Activated naive CD8-positive, alpha-beta T cell treated with anti-CD3 and anti-CD28 coated beads for 36 hours (primary cell): ENCODE results near the gene RINT1. TPM values are rescaled to one million over a fixed set of nuclear protein-coding genes. Genes with fewer than 3 reads are reported as not detected.
"Not testable (repeated sequence)": the region's sequence is repeated elsewhere in the genome, so short reads cannot be mapped to it uniquely, and the experiment has no call there.

Source experiments
- DNase-seq: peaks from one replicate; pipeline ENCODE4 v3.0.0; 2021
- H3K27ac Mint-ChIP-seq: one replicate; pipeline ENCODE4 v1.8.0; 2022; ENCODE audit warnings: mild to moderate bottlenecking, moderate library complexity, mixed read lengths
- H3K27me3 Mint-ChIP-seq: one replicate; pipeline ENCODE4 v1.8.0; 2022; ENCODE audit warnings: mild to moderate bottlenecking, mixed read lengths
- H3K36me3 Mint-ChIP-seq: one replicate; pipeline ENCODE4 v1.8.0; 2021; ENCODE audit warnings: mild to moderate bottlenecking, mixed read lengths
- H3K4me1 Mint-ChIP-seq: one replicate; pipeline ENCODE4 v1.8.0; 2021; ENCODE audit warnings: mixed read lengths
- H3K4me3 Mint-ChIP-seq: one replicate; pipeline ENCODE4 v1.8.0; 2022; ENCODE audit warnings: mild to moderate bottlenecking, moderate library complexity, mixed read lengths
- H3K9me3 Mint-ChIP-seq: one replicate; pipeline ENCODE4 v1.8.0; 2022; ENCODE audit warnings: mixed read lengths
- total RNA-seq, 2 experiments: library from RNA; stranded (reverse); gene quantifications; one replicate each; pipeline ENCODE4 v1.2.3, GENCODE V29; 2021

RINT1 gene
- total RNA-seq: 10 to 100 TPM; 29.7 to 31.2 TPM

- peak; percentile 91 for DNase-seq
- Mint-ChIP-seq H3K27ac (peak within 1 kb of the TSS; percentile 90), H3K27me3 (no peaks in the 10 kb centered on the region), H3K4me1 (peaks cover 17% of the 10 kb centered on the region), H3K36me3 (peaks cover 9% of the 10 kb centered on the region), H3K4me3 (peak within 1 kb of the TSS; percentile 83), H3K9me3 (no peaks in the 10 kb centered on the region)
These were observed at the start of gene RINT1 for GRCh38 chr7:105531792-105532671. RINT1 (plus strand) TSS chr7:105532201; CDS start chr7:105532316, 115 bp downstream.

GRCh38 chr7:105487579-105488571 lies 44.1 kb upstream of the RINT1 start:
- Mint-ChIP-seq H3K9me3 (no peaks in the 10 kb centered on the region), H3K27me3 (no peaks in the 10 kb centered on the region), H3K27ac (no peak overlapping the region)

GRCh38 chr7:105489409-105489808 lies 42.6 kb upstream of the RINT1 start:
- Mint-ChIP-seq H3K27me3 (no peaks in the 10 kb centered on the region), H3K9me3 (no peaks in the 10 kb centered on the region), H3K4me3 (no peak overlapping the region), H3K4me1 (no peaks in the 10 kb centered on the region), H3K36me3 (peaks cover 27% of the 10 kb centered on the region), H3K27ac (no peak overlapping the region)
- DNase-seq: no peak

More at GRCh38 chr7:105487579-105488571, 44.1 kb upstream of the RINT1 start:
- Mint-ChIP-seq H3K4me3 (no peak overlapping the region), H3K4me1 (no peaks in the 10 kb centered on the region), H3K36me3 (peaks cover 27% of the 10 kb centered on the region)
- no peak for DNase-seq

- Mint-ChIP-seq H3K27ac (no peak overlapping the region), H3K36me3 (peaks cover 11% of the 10 kb centered on the region), H3K4me3 (no peak overlapping the region), H3K9me3 (no peaks in the 10 kb centered on the region), H3K27me3 (no peaks in the 10 kb centered on the region), H3K4me1 (no peaks in the 10 kb centered on the region)
- no peak for DNase-seq
These were observed 38.6 kb upstream of the RINT1 start for GRCh38 chr7:105493196-105493922.

- H3K36me3 Mint-ChIP-seq: peaks cover 14% of the 10 kb centered on the region
- no peaks in the 10 kb centered on the region for H3K9me3 Mint-ChIP-seq
- no peak for DNase-seq
- H3K4me1 Mint-ChIP-seq: no peaks in the 10 kb centered on the region
- H3K27ac Mint-ChIP-seq: no peak overlapping the region
- no peaks in the 10 kb centered on the region for H3K27me3 Mint-ChIP-seq
- H3K4me3 Mint-ChIP-seq: no peak overlapping the region
These were observed 38.1 kb upstream of the RINT1 start for GRCh38 chr7:105493923-105494315.

GRCh38 chr7:105496521-105496920 lies 35.5 kb upstream of the RINT1 start:
- Mint-ChIP-seq H3K36me3 (peaks cover 8% of the 10 kb centered on the region), H3K4me1 (no peaks in the 10 kb centered on the region), H3K27ac (no peak overlapping the region), H3K4me3 (no peak overlapping the region), H3K9me3 (no peaks in the 10 kb centered on the region), H3K27me3 (no peaks in the 10 kb centered on the region)
- no peak for DNase-seq

GRCh38 chr7:105497016-105497415 lies 35.0 kb upstream of the RINT1 start:
- H3K4me1 Mint-ChIP-seq: no peaks in the 10 kb centered on the region
- peaks cover 9% of the 10 kb centered on the region for H3K36me3 Mint-ChIP-seq
- no peak overlapping the region for H3K27ac Mint-ChIP-seq
- H3K4me3 Mint-ChIP-seq: no peak overlapping the region
- H3K27me3 Mint-ChIP-seq: no peaks in the 10 kb centered on the region
- no peaks in the 10 kb centered on the region for H3K9me3 Mint-ChIP-seq
- DNase-seq: no peak

GRCh38 chr7:105502173-105502572 lies 29.8 kb upstream of the RINT1 start:
- Mint-ChIP-seq H3K9me3 (no peaks in the 10 kb centered on the region), H3K4me3 (no peak overlapping the region), H3K27me3 (no peaks in the 10 kb centered on the region), H3K4me1 (peaks cover 2% of the 10 kb centered on the region), H3K36me3 (peaks cover 29% of the 10 kb centered on the region), H3K27ac (no peak overlapping the region)
- no peak for DNase-seq

GRCh38 chr7:105512415-105512814 lies 19.6 kb upstream of the RINT1 start:
- DNase-seq: no peak
- peak overlapping the region; percentile 55 for H3K27ac Mint-ChIP-seq
- no peak overlapping the region for H3K4me3 Mint-ChIP-seq
- peaks cover 32% of the 10 kb centered on the region for H3K36me3 Mint-ChIP-seq
- H3K27me3 Mint-ChIP-seq: no peaks in the 10 kb centered on the region
- H3K9me3 Mint-ChIP-seq: no peaks in the 10 kb centered on the region
- H3K4me1 Mint-ChIP-seq: peaks cover 23% of the 10 kb centered on the region

- Mint-ChIP-seq H3K9me3 (no peaks in the 10 kb centered on the region), H3K27ac (peak overlapping the region; percentile 55), H3K27me3 (no peaks in the 10 kb centered on the region), H3K4me3 (no peak overlapping the region), H3K4me1 (peaks cover 26% of the 10 kb centered on the region), H3K36me3 (peaks cover 32% of the 10 kb centered on the region)
- DNase-seq: no peak
These were observed 19.0 kb upstream of the RINT1 start for GRCh38 chr7:105512926-105513526.

GRCh38 chr7:105515610-105516009 lies 16.4 kb upstream of the RINT1 start:
- DNase-seq, H3K9me3 Mint-ChIP-seq, H3K4me3 Mint-ChIP-seq, H3K27me3 Mint-ChIP-seq, H3K27ac Mint-ChIP-seq: not testable (repeated sequence)
- Mint-ChIP-seq H3K36me3 (peaks cover 38% of the 10 kb centered on the region), H3K4me1 (peaks cover 37% of the 10 kb centered on the region)

GRCh38 chr7:105519353-105519752 lies 12.6 kb upstream of the RINT1 start:
- H3K9me3 Mint-ChIP-seq: no peaks in the 10 kb centered on the region
- peaks cover 27% of the 10 kb centered on the region for H3K4me1 Mint-ChIP-seq
- DNase-seq: no peak
- no peaks in the 10 kb centered on the region for H3K27me3 Mint-ChIP-seq
- H3K4me3 Mint-ChIP-seq: peak overlapping the region; percentile 55
- H3K36me3 Mint-ChIP-seq: peaks cover 24% of the 10 kb centered on the region
- H3K27ac Mint-ChIP-seq: no peak overlapping the region

- Mint-ChIP-seq H3K4me1 (peaks cover 20% of the 10 kb centered on the region), H3K36me3 (peaks cover 17% of the 10 kb centered on the region), H3K4me3 (peak overlapping the region; percentile 71)
- H3K27me3 Mint-ChIP-seq, H3K9me3 Mint-ChIP-seq, DNase-seq, H3K27ac Mint-ChIP-seq: not testable (repeated sequence)
These were observed 11.4 kb upstream of the RINT1 start for GRCh38 chr7:105520620-105521019.

GRCh38 chr7:105521027-105521716 lies 10.8 kb upstream of the RINT1 start:
- no peaks in the 10 kb centered on the region for H3K27me3 Mint-ChIP-seq
- no peaks in the 10 kb centered on the region for H3K9me3 Mint-ChIP-seq
- peaks cover 20% of the 10 kb centered on the region for H3K4me1 Mint-ChIP-seq
- DNase-seq: peak; percentile 59
- H3K36me3 Mint-ChIP-seq: peaks cover 17% of the 10 kb centered on the region
- H3K27ac Mint-ChIP-seq: peak overlapping the region; percentile 96
- peak overlapping the region; percentile 98 for H3K4me3 Mint-ChIP-seq
